ENCODE data around the gene ADISSP. TPM values are rescaled to one million over a fixed set of nuclear protein-coding genes. Genes with fewer than 3 reads are reported as not detected.

The ADISSP gene
- total and polyA plus RNA-seq, 9 of the 15 experiments (the other 6 are each of a cell fraction or from before 2014, with no cell fraction given): 1.4 to 70.6 (median 23.4) TPM

DNA sequence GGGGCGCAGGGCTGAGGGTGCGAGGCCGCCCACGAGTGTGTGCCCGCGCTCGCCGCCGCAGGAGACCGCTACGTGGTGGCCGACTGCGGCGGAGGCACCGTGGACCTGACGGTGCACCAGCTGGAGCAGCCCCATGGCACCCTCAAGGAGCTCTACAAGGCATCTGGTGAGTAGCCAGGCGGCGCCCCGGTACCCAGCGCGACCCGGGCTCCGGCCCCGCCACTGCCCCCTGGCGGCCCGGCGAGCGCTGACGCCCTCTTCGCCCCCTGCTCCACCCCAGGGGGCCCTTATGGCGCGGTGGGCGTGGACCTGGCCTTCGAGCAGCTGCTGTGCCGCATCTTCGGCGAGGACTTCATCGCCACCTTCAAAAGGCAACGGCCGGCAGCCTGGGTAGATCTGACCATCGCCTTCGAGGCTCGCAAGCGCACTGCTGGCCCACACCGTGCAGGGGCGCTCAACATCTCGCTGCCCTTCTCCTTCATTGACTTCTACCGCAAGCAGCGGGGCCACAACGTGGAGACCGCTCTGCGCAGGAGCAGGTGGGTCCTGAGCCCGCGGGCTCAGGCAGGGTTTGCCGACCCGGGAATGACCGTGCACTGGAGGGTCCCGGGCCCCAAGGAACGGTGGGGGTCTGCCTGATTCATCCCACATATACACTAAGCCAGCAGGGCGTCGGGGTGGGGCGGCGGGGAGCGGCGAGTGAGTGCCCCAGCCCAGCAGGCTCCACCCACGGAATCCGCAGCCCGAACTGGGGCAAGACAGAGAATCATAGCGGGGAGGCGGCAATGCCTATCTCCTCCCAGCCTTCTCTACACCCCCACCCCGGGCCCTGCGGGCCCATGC, 17.6 kb downstream of the ADISSP start:
- CTCF ChIA-PET (ENCODE audit: low intra/inter-chr PET ratio): interaction anchor here (0.8 kb wide), 1 partner anchor 33 kb away, joined by 3 read pairs; no protein-coding TSS in a partner anchor
- Histone ChIP-seq H3K4me3 (no peak overlapping the region), H3K4me1 (replicated peaks in 1 of 2; ENCODE audit: control insufficient read depth in 2 of 2, insufficient read depth in 2 of 2, low read length in 2 of 2) (peaks cover 0 to 35% of the 10 kb centered on the region in 2 experiments; a peak in 3 of 5 replicates), H3K79me2 (ENCODE audit: control insufficient read depth, insufficient read depth, low read length) (no peaks in the 10 kb centered on the region), H3K9me1 (ENCODE audit: control insufficient read depth, insufficient read depth, low read length) (peaks cover 2% of the 10 kb centered on the region), H3K4me2 (ENCODE audit: insufficient read depth, low read length) (no peak overlapping the region), H4K20me1 (replicated peaks; ENCODE audit: control insufficient read depth, insufficient read depth, low read length) (no peaks in the 10 kb centered on the region), H2AFZ (ENCODE audit: low read depth, low read length) (no peak overlapping the region), H3K27ac (ENCODE audit: extremely low read depth, low read depth, low read length) (no peak overlapping the region), H3K27me3 (ENCODE audit: control insufficient read depth in 2 of 2, insufficient read depth in 2 of 2, low read length in 2 of 2) (no peaks in the 10 kb centered on the region), H3K9me3 (replicated peaks; ENCODE audit: control insufficient read depth, insufficient read depth, low read depth, low read length) (no peaks in the 10 kb centered on the region), H3K36me3 (ENCODE audit: control insufficient read depth, insufficient read depth, low read length) (peaks cover 16% of the 10 kb centered on the region; the same call in 2 of the 3 replicates), H3K9ac (ENCODE audit: insufficient read depth in 1 of 2, low read depth in 2 of 2, low read length in 2 of 2) (no peak overlapping the region; a peak in 1 of 4 replicates)
- in situ Hi-C loops (cut with MboI): no loop called here
- TF ChIP-seq HNRNPL (IDR thresholded peaks at IDR 0.05; ENCODE audit: low read depth, low read length) (peak; percentile 45; the same call in 1 of the 2 replicates), RAD21 (CRISPR knock-in tag; conservative IDR thresholded peaks at IDR 0.05 in 1 of 2, IDR thresholded peaks at IDR 0.05 in 1 of 2) (peak in 1 of 2 experiments; percentile 43; a peak in 2 of 4 replicates), ZBTB7A (IDR thresholded peaks at IDR 0.05; ENCODE audit: borderline replicate concordance, control insufficient read depth, low read depth, low read length) (no peak), TAF9B (IDR thresholded peaks at IDR 0.05; ENCODE audit: partially characterized antibody) (no peak), POLR2G (IDR thresholded peaks at IDR 0.05; ENCODE audit: low read depth, low read length) (peak; percentile 51; the same call in 1 of the 2 replicates), ZNF41 (CRISPR knock-in tag; conservative IDR thresholded peaks at IDR 0.05) (no peak), CHD2 (IDR thresholded peaks at IDR 0.05; ENCODE audit: low read depth, low read length) (no peak)
- TF ChIP-seq, protein P1, sequence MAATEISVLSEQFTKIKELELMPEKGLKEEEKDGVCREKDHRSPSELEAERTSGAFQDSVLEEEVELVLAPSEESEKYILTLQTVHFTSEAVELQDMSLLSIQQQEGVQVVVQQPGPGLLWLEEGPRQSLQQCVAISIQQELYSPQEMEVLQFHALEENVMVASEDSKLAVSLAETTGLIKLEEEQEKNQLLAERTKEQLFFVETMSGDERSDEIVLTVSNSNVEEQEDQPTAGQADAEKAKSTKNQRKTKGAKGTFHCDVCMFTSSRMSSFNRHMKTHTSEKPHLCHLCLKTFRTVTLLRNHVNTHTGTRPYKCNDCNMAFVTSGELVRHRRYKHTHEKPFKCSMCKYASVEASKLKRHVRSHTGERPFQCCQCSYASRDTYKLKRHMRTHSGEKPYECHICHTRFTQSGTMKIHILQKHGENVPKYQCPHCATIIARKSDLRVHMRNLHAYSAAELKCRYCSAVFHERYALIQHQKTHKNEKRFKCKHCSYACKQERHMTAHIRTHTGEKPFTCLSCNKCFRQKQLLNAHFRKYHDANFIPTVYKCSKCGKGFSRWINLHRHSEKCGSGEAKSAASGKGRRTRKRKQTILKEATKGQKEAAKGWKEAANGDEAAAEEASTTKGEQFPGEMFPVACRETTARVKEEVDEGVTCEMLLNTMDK (IDR thresholded peaks at IDR 0.05; ENCODE audit: borderline replicate concordance, insufficient read depth, low read depth, low read length, poor library complexity, severe bottlenecking): peak; percentile 40
- TF ChIP-seq, protein P2, sequence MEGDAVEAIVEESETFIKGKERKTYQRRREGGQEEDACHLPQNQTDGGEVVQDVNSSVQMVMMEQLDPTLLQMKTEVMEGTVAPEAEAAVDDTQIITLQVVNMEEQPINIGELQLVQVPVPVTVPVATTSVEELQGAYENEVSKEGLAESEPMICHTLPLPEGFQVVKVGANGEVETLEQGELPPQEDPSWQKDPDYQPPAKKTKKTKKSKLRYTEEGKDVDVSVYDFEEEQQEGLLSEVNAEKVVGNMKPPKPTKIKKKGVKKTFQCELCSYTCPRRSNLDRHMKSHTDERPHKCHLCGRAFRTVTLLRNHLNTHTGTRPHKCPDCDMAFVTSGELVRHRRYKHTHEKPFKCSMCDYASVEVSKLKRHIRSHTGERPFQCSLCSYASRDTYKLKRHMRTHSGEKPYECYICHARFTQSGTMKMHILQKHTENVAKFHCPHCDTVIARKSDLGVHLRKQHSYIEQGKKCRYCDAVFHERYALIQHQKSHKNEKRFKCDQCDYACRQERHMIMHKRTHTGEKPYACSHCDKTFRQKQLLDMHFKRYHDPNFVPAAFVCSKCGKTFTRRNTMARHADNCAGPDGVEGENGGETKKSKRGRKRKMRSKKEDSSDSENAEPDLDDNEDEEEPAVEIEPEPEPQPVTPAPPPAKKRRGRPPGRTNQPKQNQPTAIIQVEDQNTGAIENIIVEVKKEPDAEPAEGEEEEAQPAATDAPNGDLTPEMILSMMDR (IDR thresholded peaks at IDR 0.05 in 2 of 3, conservative IDR thresholded peaks at IDR 0.05 in 1 of 3; ENCODE audit: insufficient read depth in 2 of 3, low read depth in 1 of 3, low read length in 3 of 3): peak; percentile 51 to 82 (median 55); a peak in 5 of 6 replicates
- TF ChIP-seq, protein P3, sequence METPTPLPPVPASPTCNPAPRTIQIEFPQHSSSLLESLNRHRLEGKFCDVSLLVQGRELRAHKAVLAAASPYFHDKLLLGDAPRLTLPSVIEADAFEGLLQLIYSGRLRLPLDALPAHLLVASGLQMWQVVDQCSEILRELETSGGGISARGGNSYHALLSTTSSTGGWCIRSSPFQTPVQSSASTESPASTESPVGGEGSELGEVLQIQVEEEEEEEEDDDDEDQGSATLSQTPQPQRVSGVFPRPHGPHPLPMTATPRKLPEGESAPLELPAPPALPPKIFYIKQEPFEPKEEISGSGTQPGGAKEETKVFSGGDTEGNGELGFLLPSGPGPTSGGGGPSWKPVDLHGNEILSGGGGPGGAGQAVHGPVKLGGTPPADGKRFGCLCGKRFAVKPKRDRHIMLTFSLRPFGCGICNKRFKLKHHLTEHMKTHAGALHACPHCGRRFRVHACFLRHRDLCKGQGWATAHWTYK (CRISPR knock-in tag; IDR thresholded peaks at IDR 0.05): no peak
- TF ChIP-seq, protein P4, sequence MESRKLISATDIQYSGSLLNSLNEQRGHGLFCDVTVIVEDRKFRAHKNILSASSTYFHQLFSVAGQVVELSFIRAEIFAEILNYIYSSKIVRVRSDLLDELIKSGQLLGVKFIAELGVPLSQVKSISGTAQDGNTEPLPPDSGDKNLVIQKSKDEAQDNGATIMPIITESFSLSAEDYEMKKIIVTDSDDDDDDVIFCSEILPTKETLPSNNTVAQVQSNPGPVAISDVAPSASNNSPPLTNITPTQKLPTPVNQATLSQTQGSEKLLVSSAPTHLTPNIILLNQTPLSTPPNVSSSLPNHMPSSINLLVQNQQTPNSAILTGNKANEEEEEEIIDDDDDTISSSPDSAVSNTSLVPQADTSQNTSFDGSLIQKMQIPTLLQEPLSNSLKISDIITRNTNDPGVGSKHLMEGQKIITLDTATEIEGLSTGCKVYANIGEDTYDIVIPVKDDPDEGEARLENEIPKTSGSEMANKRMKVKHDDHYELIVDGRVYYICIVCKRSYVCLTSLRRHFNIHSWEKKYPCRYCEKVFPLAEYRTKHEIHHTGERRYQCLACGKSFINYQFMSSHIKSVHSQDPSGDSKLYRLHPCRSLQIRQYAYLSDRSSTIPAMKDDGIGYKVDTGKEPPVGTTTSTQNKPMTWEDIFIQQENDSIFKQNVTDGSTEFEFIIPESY (CRISPR knock-in tag; IDR thresholded peaks at IDR 0.05): peak; percentile 98
- POLR2A ChIA-PET: no interaction called here
- FAIRE-seq: no peak
- no TSS peak for BruUV-seq (replicated peaks)
- peak; percentile 62 for ATAC-seq
- WGBS (ENCODE audit: insufficient coverage, low coverage, missing lambda C conversion rate): 66% methylated on average over 7 of the region's 72 CpGs
- intact Hi-C loops (cut with micrococcal nuclease): no loop called here
- DNase-seq (ENCODE audit: extremely low read depth in 1 of 4, low spot score in 3 of 4): peak; percentile 23 to 73 (median 67)

Measured in K562 (cell line).